ENCODE measurements around the gene CXorf58. TPM values are rescaled to one million over a fixed set of nuclear protein-coding genes. Genes with fewer than 3 reads are reported as not detected.
A peak's percentile ranks its signal among the peaks of the same experiment; 100 is the strongest.

Gene CXorf58
- total and polyA plus RNA-seq, 2 experiments from 2014 or later, result 0.56 TPM; not detected in 1

DNA sequence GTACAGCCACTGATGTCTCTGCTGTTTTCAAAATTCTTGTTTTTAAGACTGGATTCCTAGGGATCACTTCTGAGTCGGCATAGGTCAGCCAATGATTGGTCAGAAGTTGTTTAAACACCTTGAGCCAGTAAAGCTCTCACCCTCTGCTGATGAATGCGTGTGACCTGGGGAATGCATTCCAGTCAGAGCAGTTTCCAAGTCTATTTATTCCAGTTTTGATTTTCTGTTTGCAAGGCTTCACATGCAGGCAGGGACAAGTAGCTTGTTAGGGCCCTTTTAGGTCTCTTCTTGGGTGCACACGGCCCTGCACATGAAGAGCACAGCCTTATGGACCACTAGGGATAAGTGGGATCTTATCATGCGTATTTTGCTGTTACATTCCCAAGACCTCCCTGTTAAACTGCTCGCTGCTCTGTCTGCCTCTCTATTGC lies 72.2 kb downstream of the CXorf58 start:
- peaks cover 10% of the 10 kb centered on the region for H3K4me1 ChIP-seq (ENCODE audit: insufficient read depth)
- no peak overlapping the region for H2AFZ ChIP-seq
- no peak overlapping the region for H3K4me3 ChIP-seq
- no peaks in the 10 kb centered on the region for H4K20me1 ChIP-seq (replicated peaks; ENCODE audit: insufficient read depth)
- H3K36me3 ChIP-seq (ENCODE audit: insufficient read depth), result no peaks in the 10 kb centered on the region
- Mint-ChIP-seq H3K27me3 (ENCODE audit: insufficient read depth, low read depth, poor library complexity) (peaks cover 7% of the 10 kb centered on the region), H3K4me1 (peaks cover 26% of the 10 kb centered on the region), H3K4me3 (no peak overlapping the region), H3K27ac (no peak overlapping the region), H3K36me3 (ENCODE audit: low read depth) (peaks cover 11% of the 10 kb centered on the region), H3K9me3 (no peaks in the 10 kb centered on the region)
- DNase-seq (ENCODE audit: low spot score) (no peak), ATAC-seq (no peak; the same call in 2 of the 3 replicates)
- H3F3A ChIP-seq (replicated peaks; ENCODE audit: low read depth), result no peaks in the 10 kb centered on the region
- H3K9me2 ChIP-seq (ENCODE audit: insufficient read depth), result no peaks in the 10 kb centered on the region
- no peaks in the 10 kb centered on the region for H3K27me3 ChIP-seq (ENCODE audit: insufficient read depth)
- H3K79me2 ChIP-seq (replicated peaks; ENCODE audit: insufficient read depth), result no peaks in the 10 kb centered on the region
- no peak overlapping the region for H3K4me2 ChIP-seq
- no peak for TF ChIP-seq ZNF114 (CRISPR knock-in tag; IDR thresholded peaks at IDR 0.05)
- no peak for TF ChIP-seq EZH2 (IDR thresholded peaks at IDR 0.05; ENCODE audit: low read depth, unreplicated experiment)
- no peak overlapping the region for H3K27ac ChIP-seq (ENCODE audit: low read depth)

DNA sequence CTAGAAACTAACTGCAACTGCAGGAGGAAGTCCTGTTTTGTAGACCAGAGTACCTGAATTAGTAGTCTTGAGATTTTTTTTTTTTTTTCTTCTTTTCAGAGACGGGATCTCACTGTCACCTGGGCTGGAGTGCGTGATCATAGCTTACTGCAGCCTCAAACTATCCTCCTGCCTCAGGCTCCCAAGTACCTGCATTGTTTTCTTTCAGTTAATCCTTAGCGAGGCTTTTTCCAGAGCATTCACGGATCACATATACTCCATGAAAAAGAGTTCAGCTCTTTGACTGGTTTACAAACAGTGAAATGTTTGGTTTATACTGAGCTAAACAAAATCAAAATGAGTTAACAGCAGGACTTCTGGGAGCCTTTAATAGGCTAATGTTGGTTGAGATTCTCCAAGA lies 73.4 kb downstream of the CXorf58 start:
- DNase-seq (ENCODE audit: low spot score) (peak; percentile 5), ATAC-seq (peak; percentile 84)
- no peak overlapping the region for H2AFZ ChIP-seq
- H3K4me3 ChIP-seq, result no peak overlapping the region
- Mint-ChIP-seq H3K27me3 (ENCODE audit: insufficient read depth, low read depth, poor library complexity) (peaks cover 7% of the 10 kb centered on the region), H3K36me3 (ENCODE audit: low read depth) (peaks cover 13% of the 10 kb centered on the region), H3K27ac (0 out of 2 replicates have a peak overlapping the region, but pooled peaks have one; percentile 65), H3K4me1 (peaks cover 26% of the 10 kb centered on the region), H3K4me3 (no peak overlapping the region), H3K9me3 (no peaks in the 10 kb centered on the region)
- H3K27ac ChIP-seq (ENCODE audit: low read depth), result peak overlapping the region; percentile 60
- H3K36me3 ChIP-seq (ENCODE audit: insufficient read depth), result no peaks in the 10 kb centered on the region
- TF ChIP-seq, protein P1, sequence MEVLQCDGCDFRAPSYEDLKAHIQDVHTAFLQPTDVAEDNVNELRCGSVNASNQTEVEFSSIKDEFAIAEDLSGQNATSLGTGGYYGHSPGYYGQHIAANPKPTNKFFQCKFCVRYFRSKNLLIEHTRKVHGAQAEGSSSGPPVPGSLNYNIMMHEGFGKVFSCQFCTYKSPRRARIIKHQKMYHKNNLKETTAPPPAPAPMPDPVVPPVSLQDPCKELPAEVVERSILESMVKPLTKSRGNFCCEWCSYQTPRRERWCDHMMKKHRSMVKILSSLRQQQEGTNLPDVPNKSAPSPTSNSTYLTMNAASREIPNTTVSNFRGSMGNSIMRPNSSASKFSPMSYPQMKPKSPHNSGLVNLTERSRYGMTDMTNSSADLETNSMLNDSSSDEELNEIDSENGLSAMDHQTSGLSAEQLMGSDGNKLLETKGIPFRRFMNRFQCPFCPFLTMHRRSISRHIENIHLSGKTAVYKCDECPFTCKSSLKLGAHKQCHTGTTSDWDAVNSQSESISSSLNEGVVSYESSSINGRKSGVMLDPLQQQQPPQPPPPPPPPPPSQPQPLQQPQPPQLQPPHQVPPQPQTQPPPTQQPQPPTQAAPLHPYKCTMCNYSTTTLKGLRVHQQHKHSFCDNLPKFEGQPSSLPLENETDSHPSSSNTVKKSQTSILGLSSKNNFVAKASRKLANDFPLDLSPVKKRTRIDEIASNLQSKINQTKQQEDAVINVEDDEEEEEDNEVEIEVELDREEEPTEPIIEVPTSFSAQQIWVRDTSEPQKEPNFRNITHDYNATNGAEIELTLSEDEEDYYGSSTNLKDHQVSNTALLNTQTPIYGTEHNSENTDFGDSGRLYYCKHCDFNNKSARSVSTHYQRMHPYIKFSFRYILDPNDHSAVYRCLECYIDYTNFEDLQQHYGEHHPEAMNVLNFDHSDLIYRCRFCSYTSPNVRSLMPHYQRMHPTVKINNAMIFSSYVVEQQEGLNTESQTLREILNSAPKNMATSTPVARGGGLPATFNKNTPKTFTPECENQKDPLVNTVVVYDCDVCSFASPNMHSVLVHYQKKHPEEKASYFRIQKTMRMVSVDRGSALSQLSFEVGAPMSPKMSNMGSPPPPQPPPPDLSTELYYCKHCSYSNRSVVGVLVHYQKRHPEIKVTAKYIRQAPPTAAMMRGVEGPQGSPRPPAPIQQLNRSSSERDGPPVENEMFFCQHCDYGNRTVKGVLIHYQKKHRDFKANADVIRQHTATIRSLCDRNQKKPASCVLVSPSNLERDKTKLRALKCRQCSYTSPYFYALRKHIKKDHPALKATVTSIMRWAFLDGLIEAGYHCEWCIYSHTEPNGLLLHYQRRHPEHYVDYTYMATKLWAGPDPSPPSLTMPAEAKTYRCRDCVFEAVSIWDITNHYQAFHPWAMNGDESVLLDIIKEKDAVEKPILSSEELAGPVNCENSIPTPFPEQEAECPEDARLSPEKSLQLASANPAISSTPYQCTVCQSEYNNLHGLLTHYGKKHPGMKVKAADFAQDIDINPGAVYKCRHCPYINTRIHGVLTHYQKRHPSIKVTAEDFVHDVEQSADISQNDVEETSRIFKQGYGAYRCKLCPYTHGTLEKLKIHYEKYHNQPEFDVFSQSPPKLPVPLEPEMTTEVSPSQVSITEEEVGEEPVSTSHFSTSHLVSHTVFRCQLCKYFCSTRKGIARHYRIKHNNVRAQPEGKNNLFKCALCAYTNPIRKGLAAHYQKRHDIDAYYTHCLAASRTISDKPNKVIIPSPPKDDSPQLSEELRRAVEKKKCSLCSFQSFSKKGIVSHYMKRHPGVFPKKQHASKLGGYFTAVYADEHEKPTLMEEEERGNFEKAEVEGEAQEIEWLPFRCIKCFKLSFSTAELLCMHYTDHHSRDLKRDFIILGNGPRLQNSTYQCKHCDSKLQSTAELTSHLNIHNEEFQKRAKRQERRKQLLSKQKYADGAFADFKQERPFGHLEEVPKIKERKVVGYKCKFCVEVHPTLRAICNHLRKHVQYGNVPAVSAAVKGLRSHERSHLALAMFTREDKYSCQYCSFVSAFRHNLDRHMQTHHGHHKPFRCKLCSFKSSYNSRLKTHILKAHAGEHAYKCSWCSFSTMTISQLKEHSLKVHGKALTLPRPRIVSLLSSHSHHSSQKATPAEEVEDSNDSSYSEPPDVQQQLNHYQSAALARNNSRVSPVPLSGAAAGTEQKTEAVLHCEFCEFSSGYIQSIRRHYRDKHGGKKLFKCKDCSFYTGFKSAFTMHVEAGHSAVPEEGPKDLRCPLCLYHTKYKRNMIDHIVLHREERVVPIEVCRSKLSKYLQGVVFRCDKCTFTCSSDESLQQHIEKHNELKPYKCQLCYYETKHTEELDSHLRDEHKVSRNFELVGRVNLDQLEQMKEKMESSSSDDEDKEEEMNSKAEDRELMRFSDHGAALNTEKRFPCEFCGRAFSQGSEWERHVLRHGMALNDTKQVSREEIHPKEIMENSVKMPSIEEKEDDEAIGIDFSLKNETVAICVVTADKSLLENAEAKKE (CRISPR knock-in tag; IDR thresholded peaks at IDR 0.05), result no peak
- no peak for TF ChIP-seq NANOG (IDR thresholded peaks at IDR 0.05; ENCODE audit: borderline replicate concordance)
- TF ChIP-seq EZH2 (IDR thresholded peaks at IDR 0.05; ENCODE audit: low read depth, unreplicated experiment), result no peak
- TF ChIP-seq EZH2phosphoT487 (IDR thresholded peaks at IDR 0.05; ENCODE audit: unreplicated experiment), result no peak
- TF ChIP-seq POLR2AphosphoS5 (IDR thresholded peaks at IDR 0.05; ENCODE audit: low read depth), result no peak
- TF ChIP-seq STAT1 (IDR thresholded peaks at IDR 0.05; ENCODE audit: unreplicated experiment), result no peak
- TF ChIP-seq, protein P2, sequence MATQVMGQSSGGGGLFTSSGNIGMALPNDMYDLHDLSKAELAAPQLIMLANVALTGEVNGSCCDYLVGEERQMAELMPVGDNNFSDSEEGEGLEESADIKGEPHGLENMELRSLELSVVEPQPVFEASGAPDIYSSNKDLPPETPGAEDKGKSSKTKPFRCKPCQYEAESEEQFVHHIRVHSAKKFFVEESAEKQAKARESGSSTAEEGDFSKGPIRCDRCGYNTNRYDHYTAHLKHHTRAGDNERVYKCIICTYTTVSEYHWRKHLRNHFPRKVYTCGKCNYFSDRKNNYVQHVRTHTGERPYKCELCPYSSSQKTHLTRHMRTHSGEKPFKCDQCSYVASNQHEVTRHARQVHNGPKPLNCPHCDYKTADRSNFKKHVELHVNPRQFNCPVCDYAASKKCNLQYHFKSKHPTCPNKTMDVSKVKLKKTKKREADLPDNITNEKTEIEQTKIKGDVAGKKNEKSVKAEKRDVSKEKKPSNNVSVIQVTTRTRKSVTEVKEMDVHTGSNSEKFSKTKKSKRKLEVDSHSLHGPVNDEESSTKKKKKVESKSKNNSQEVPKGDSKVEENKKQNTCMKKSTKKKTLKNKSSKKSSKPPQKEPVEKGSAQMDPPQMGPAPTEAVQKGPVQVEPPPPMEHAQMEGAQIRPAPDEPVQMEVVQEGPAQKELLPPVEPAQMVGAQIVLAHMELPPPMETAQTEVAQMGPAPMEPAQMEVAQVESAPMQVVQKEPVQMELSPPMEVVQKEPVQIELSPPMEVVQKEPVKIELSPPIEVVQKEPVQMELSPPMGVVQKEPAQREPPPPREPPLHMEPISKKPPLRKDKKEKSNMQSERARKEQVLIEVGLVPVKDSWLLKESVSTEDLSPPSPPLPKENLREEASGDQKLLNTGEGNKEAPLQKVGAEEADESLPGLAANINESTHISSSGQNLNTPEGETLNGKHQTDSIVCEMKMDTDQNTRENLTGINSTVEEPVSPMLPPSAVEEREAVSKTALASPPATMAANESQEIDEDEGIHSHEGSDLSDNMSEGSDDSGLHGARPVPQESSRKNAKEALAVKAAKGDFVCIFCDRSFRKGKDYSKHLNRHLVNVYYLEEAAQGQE (IDR thresholded peaks at IDR 0.05; ENCODE audit: unreplicated experiment), result no peak
- TF ChIP-seq ZNF114 (CRISPR knock-in tag; IDR thresholded peaks at IDR 0.05), result no peak
- H3K79me2 ChIP-seq (replicated peaks; ENCODE audit: insufficient read depth), result no peaks in the 10 kb centered on the region
- H3K27me3 ChIP-seq (ENCODE audit: insufficient read depth), result no peaks in the 10 kb centered on the region
- H3F3A ChIP-seq (replicated peaks; ENCODE audit: low read depth), result no peaks in the 10 kb centered on the region
- peak overlapping the region; percentile 2; the same call in 1 of the 2 replicates for H3K4me2 ChIP-seq
- peaks cover 10% of the 10 kb centered on the region for H3K4me1 ChIP-seq (ENCODE audit: insufficient read depth)
- H4K20me1 ChIP-seq (replicated peaks; ENCODE audit: insufficient read depth), result no peaks in the 10 kb centered on the region
- no peaks in the 10 kb centered on the region for H3K9me2 ChIP-seq (ENCODE audit: insufficient read depth)
